RWPE2 (cell line): ENCODE results near the gene DESI1.

Experiments
- ATAC-seq: fragments of 200-7000 bp; cut with Tn5 transposase; 3 replicates; pipeline ENCODE4 v1.9.1; 2021; ENCODE audit warnings: low read depth
- DNase-seq: peaks from one replicate; pipeline ENCODE4 v3.0.0-alpha.2; 2020; ENCODE audit warnings: low spot score
- H3K27ac ChIP-seq: fragments of 450-650 bp; 2 replicates; pipeline ENCODE4 v1.5.1; 2017; ENCODE audit warnings: mild to moderate bottlenecking; ENCODE audit not compliant: poor library complexity, severe bottlenecking
- H3K27me3 ChIP-seq: fragments of 250-450 bp; sonication (Bioruptor Pico); 2 replicates; pipeline ENCODE4 v1.5.1; 2021; ENCODE audit warnings: mild to moderate bottlenecking, moderate library complexity; ENCODE audit not compliant: insufficient read depth, poor library complexity, severe bottlenecking
- H3K36me3 ChIP-seq: fragments of 250-450 bp; sonication (Bioruptor Pico); 2 replicates; pipeline ENCODE4 v1.5.1; 2020; ENCODE audit warnings: low read depth, mild to moderate bottlenecking, moderate library complexity
- H3K4me1 ChIP-seq: fragments of 250-450 bp; sonication (Bioruptor Pico); 2 replicates; pipeline ENCODE4 v1.5.1; 2021; ENCODE audit warnings: mild to moderate bottlenecking, moderate library complexity; ENCODE audit not compliant: insufficient read depth, poor library complexity, severe bottlenecking
- H3K4me3 ChIP-seq: fragments of 250-450 bp; sonication (Bioruptor Pico); 2 replicates; pipeline ENCODE4 v1.5.1; 2021; ENCODE audit warnings: mild to moderate bottlenecking, moderate library complexity; ENCODE audit not compliant: severe bottlenecking
- H3K9me3 ChIP-seq: fragments of 250-450 bp; sonication (Bioruptor Pico); 2 replicates; pipeline ENCODE4 v1.5.1; 2021; ENCODE audit warnings: mild to moderate bottlenecking, moderate library complexity; ENCODE audit not compliant: severe bottlenecking
- CTCF ChIP-seq: fragments of 450-650 bp; IDR thresholded peaks from one replicate; pipeline ENCODE4 v1.5.1; 2017; ENCODE audit warnings: mild to moderate bottlenecking, moderate library complexity; ENCODE audit not compliant: poor library complexity, severe bottlenecking

DESI1 gene

DNA sequence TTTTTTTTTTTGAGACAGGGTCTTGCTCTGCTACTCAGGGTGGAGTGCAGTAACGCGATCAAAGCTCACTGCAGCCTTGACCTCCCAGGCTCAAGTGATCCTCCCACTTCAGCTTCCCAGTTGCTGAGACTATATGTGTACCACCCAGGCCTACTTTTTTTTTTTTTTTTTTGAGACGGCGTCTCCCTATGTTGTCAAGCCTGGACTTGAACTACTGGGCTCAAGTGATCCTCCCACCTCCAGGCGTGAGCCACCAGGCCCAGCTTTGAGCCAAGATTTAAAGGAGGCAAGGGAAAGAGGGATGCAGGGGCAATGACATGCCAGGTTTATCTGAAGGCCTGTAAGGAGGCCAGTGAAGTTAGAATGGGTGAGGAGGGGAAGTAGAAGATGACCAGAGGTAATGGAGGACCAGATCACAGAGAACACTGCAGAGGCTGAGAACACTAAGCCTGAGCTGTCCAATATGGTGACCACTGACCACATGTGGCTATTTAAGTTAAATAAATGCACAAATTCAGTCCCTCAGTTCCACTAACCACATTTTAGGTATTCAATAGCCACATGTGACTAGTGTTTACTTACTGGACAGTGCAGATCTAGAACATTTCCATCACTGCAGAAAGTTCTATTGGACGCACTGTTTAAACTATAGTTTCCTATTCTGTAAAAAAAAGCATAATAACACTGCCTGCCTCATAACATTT, 8.1 kb downstream of the DESI1 start:
- Histone ChIP-seq H3K9me3 (no peaks in the 10 kb centered on the region), H3K36me3 (peaks cover 24% of the 10 kb centered on the region), H3K27me3 (no peaks in the 10 kb centered on the region), H3K4me1 (no peaks in the 10 kb centered on the region), H3K4me3 (no peak overlapping the region), H3K27ac (no peak overlapping the region)
- ATAC-seq = no peak
- DNase-seq = no peak
- TF ChIP-seq CTCF = no peak

DNA sequence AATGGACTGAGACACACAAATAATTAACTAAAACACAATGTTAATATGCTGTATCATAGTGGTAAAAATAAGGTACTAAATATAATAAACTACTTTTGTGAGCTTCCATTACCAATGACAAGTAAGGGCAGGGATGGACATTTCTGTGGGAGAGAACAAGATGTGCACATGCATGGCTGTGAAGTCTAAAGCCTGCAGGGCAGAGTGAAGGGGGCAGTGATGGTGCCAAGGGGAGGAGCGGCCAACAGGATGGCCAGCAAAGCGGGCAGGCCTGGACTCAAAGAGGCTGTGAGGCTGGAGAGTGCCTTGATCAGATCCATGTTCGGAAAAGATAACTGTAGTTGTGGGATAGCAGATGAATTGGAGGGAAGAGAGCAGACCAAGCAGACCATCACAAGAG, 12.5 kb downstream of the DESI1 start:
- Histone ChIP-seq H3K4me3 (no peak overlapping the region), H3K27ac (no peak overlapping the region), H3K36me3 (peaks cover 51% of the 10 kb centered on the region), H3K27me3 (no peaks in the 10 kb centered on the region), H3K4me1 (no peaks in the 10 kb centered on the region), H3K9me3 (no peaks in the 10 kb centered on the region)
- no peak for TF ChIP-seq CTCF
- ATAC-seq = no peak
- no peak for DNase-seq

DNA sequence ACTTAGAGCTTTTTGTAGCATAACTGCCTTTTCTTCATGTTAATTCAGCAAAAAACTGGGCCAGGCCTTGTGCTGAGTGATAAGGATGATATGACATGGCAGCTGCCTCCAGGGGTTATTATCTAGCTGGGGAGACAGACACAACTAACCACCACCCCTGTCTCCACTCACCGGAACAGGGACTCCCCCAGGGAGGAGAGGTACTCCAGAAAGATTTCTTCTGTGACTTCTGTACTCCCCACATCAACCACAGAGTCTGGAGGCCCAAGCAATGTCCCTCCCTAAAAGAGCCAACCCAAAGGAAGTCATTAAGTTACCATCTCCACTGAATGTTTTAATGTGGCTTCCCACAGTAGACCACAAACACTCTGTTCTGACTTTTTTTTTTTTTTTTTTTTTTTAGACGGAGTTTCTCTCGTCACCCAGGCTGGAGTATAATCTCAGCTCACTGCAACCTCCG, 16.9 kb downstream of the DESI1 start:
- H3K9me3 ChIP-seq = no peaks in the 10 kb centered on the region
- no peak for TF ChIP-seq CTCF
- no peaks in the 10 kb centered on the region for H3K27me3 ChIP-seq
- DNase-seq = no peak
- no peak overlapping the region for H3K27ac ChIP-seq
- H3K4me3 ChIP-seq = no peak overlapping the region
- ATAC-seq = no peak
- peaks cover 11% of the 10 kb centered on the region for H3K4me1 ChIP-seq
- peaks cover 76% of the 10 kb centered on the region for H3K36me3 ChIP-seq

DNA sequence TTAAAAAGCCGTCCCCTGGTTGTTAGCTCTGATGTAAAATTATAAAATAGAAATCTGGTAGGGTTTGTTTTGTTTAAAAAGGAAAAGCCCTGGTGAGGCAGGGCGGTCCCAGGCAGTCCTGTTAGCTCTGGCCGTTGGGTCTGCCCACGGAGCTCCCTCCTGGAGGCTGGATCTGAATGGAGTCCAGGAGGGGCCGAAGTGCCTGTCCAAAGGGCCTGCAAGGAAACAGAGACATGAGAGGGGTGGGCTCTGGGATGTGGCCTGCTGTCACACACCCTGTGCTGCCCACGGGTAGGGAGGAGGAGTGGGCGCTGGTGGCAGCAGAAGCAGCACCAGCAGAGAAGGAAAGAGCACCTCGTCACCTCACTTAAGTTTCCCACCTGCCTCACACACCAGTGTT, 19.9 kb downstream of the DESI1 start:
- Histone ChIP-seq H3K9me3 (no peaks in the 10 kb centered on the region), H3K36me3 (peaks cover 53% of the 10 kb centered on the region), H3K4me3 (no peak overlapping the region)

More for the DNA sequence above, 19.9 kb downstream of the DESI1 start:
- no peak for TF ChIP-seq CTCF
- H3K4me1 ChIP-seq = peaks cover 27% of the 10 kb centered on the region
- H3K27me3 ChIP-seq = no peaks in the 10 kb centered on the region
- peak overlapping the region; percentile 93 for H3K27ac ChIP-seq
- DNase-seq = no peak
- no peak for ATAC-seq
